Osteocyte (in vitro differentiated cells): Measurements from ENCODE around the gene C19orf47. TPM values are rescaled to one million over a fixed set of nuclear protein-coding genes. Genes with fewer than 3 reads are reported as not detected.

Source experiments
- DNase-seq: peaks from one replicate; pipeline ENCODE4 v3.0.0; 2021; ENCODE audit warnings: mixed read lengths; ENCODE audit not compliant: unreplicated experiment; ENCODE audit errors: extremely low spot score
- H3K27ac Mint-ChIP-seq: one replicate; pipeline ENCODE4 v1.8.0; 2021; ENCODE audit warnings: mild to moderate bottlenecking, mixed read lengths; ENCODE audit not compliant: unreplicated experiment
- H3K27me3 Mint-ChIP-seq: one replicate; pipeline ENCODE4 v1.8.0; 2021; ENCODE audit warnings: mixed read lengths; ENCODE audit not compliant: unreplicated experiment
- H3K36me3 Mint-ChIP-seq: one replicate; pipeline ENCODE4 v1.8.0; 2021; ENCODE audit warnings: mixed read lengths; ENCODE audit not compliant: unreplicated experiment
- H3K4me1 Mint-ChIP-seq: one replicate; pipeline ENCODE4 v1.8.0; 2021; ENCODE audit warnings: mixed read lengths; ENCODE audit not compliant: unreplicated experiment
- H3K4me3 Mint-ChIP-seq: one replicate; pipeline ENCODE4 v1.8.0; 2021; ENCODE audit warnings: mild to moderate bottlenecking, moderate library complexity, mixed read lengths; ENCODE audit not compliant: unreplicated experiment
- H3K9me3 Mint-ChIP-seq: one replicate; pipeline ENCODE4 v1.8.0; 2021; ENCODE audit warnings: mixed read lengths; ENCODE audit not compliant: unreplicated experiment
- CTCF ChIP-seq: fragments of 200-600 bp; sonication (generic); IDR thresholded peaks from 2 replicates; pipeline ENCODE4 v1.5.0; 2021; ENCODE audit warnings: antibody characterized with exemption, mild to moderate bottlenecking, moderate library complexity
- total RNA-seq: library from RNA; stranded (reverse); gene quantifications from 2 replicates; pipeline ENCODE4 v1.2.1, GENCODE V29; 2021

C19orf47 gene
- total RNA-seq, 1 donor from 2014 or later, result 16.6 TPM

DNA sequence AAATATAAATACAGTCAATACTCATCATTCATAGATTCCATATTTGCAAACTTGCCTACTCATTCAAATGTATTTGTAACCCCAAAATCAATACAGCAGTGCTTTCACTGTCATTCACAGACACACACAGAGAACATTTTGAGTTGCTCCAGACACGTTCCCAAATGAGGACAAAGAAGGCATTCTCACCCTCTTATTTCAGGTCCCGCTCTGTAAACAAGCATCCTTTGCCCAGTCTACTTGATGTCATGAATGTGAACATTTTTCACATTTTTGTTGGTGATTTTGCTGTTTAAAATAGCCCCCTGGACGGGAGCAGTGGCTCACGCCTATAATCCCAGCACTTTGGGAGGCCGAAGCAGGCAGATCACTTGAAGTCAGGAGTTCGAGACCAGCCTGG, 15.5 kb downstream of the C19orf47 start:
- Mint-ChIP-seq H3K4me3 (no peak overlapping the region), H3K9me3 (no peaks in the 10 kb centered on the region), H3K27me3 (no peaks in the 10 kb centered on the region), H3K27ac (no peak overlapping the region), H3K4me1 (no peaks in the 10 kb centered on the region), H3K36me3 (peaks cover 27% of the 10 kb centered on the region)
- DNase-seq, result no peak
- no peak for TF ChIP-seq CTCF

- DNase-seq, result no peak
- no peaks in the 10 kb centered on the region for H3K27me3 Mint-ChIP-seq
- no peak overlapping the region for H3K4me3 Mint-ChIP-seq
- H3K27ac Mint-ChIP-seq, result no peak overlapping the region
- TF ChIP-seq CTCF, result no peak
- no peaks in the 10 kb centered on the region for H3K4me1 Mint-ChIP-seq
- no peaks in the 10 kb centered on the region for H3K9me3 Mint-ChIP-seq
- peaks cover 32% of the 10 kb centered on the region for H3K36me3 Mint-ChIP-seq
Measured at GRCh38 chr19:40331052-40331451, 17.1 kb downstream of the C19orf47 start.

- H3K9me3 Mint-ChIP-seq, result no peaks in the 10 kb centered on the region
- H3K27ac Mint-ChIP-seq, result no peak overlapping the region
- H3K4me3 Mint-ChIP-seq, result no peak overlapping the region
- peaks cover 45% of the 10 kb centered on the region for H3K36me3 Mint-ChIP-seq
- no peak for TF ChIP-seq CTCF
- H3K27me3 Mint-ChIP-seq, result no peaks in the 10 kb centered on the region
- no peak for DNase-seq
- H3K4me1 Mint-ChIP-seq, result peaks cover 19% of the 10 kb centered on the region
Measured at GRCh38 chr19:40326201-40326600, 22.0 kb downstream of the C19orf47 start.

DNA sequence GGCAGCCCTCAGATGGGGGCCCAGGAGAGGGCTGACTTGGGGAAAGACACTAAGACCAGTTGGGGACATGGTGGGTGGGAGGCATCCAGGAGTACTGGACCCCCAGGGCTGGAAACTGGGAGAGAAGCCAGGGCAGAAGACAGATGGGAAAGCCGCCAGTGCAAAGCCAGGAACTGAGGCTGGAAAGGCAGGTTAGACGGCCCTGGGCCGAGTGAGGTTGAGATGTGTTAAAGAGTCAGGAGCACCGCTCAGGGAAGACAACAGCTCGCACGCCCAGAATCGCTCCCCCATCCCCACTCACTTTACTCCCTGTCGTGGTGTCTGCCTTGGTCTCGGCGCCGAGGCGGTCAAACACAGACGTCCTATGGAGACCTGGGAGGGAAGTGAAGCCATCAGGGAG, 24.5 kb downstream of the C19orf47 start:
- peaks cover 45% of the 10 kb centered on the region for H3K36me3 Mint-ChIP-seq
- peak overlapping the region; percentile 92 for H3K27ac Mint-ChIP-seq

DNA sequence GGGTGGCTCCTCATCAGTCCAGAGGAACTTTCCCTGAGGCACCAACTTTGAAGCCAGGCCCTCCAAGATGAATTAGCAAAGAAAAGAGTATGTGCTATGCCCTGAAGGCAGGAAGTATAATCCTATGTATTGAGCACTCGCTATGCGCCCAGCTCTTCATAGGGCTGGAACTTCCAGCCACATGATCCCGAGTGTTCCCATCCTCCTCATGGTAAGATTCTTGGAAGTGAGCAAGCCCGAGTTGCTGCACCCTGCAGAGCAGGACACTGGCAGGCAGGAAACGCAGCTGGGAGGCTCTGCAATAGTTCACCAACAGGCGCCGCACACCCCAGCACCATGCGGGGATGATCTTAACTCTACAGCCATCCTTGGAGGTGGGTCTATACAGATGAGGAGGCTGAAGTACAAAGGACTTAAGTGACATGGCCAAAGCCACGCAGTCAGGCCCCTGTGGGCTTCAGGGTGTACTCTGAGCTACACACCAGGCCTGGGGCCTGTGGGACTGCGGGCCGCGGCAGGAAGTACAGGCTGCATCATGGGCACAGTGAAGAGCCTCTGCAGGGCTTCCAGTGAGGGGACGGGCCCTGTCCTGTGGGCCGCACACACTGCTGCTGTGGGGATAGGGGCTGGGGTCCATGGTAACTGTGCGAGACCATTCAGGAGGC, 25.1 kb downstream of the C19orf47 start:
- Mint-ChIP-seq H3K4me1 (peaks cover 20% of the 10 kb centered on the region), H3K9me3 (no peaks in the 10 kb centered on the region), H3K36me3 (peaks cover 43% of the 10 kb centered on the region), H3K4me3 (peak overlapping the region; percentile 14), H3K27ac (peak overlapping the region; percentile 92), H3K27me3 (no peaks in the 10 kb centered on the region)
- no peak for DNase-seq
- peak; percentile 27 for TF ChIP-seq CTCF

More for the DNA sequence above, 24.5 kb downstream of the C19orf47 start:
- no peak for DNase-seq
- Mint-ChIP-seq H3K4me3 (no peak overlapping the region), H3K27me3 (no peaks in the 10 kb centered on the region), H3K4me1 (peaks cover 20% of the 10 kb centered on the region), H3K9me3 (no peaks in the 10 kb centered on the region)
- no peak for TF ChIP-seq CTCF
